H1 (cell line): ENCODE results near the gene TRAIP. TPM values are rescaled to one million over a fixed set of nuclear protein-coding genes. Genes with fewer than 3 reads are reported as not detected.

Experiments
- CTCF ChIA-PET: fragments of 300-600 bp; sonication (Branson Sonifier 250); formaldehyde crosslinking; loops from one replicate; lab custom pipeline; 2021; ENCODE audit not compliant: partially characterized antibody; lab: Charles Lee
- POLR2A ChIA-PET: fragments of 300-600 bp; sonication (Branson Sonifier 250); formaldehyde crosslinking; loops from one replicate; lab custom pipeline; 2021; ENCODE audit warnings: inconsistent platforms; ENCODE audit not compliant: partially characterized antibody; lab: Charles Lee
- DNase-seq, 2 experiments: peaks; one replicate each; pipeline versions ENCODE4 v3.0.0 to v3.0.0-alpha.2; 2010 to 2022; ENCODE audit warnings: low spot score in 2 of 2, low read depth in 1 of 2, mixed read lengths in 1 of 2
- FAIRE-seq: peaks from 2 replicates; lab custom pipeline; 2011; peaks lifted over from hg19 to GRCh38; lab: Jason Lieb, UNC
- H2AFZ ChIP-seq: 2 replicates; pipeline ENCODE4 v1.8.1; 2012; ENCODE audit warnings: low read length, inconsistent platforms
- H2AK5ac ChIP-seq: 2 replicates; pipeline ENCODE4 v1.6.1; 2013; ENCODE audit warnings: low read depth, low read length
- H2BK120ac ChIP-seq: replicated peaks from 2 replicates; pipeline ENCODE3; 2013; ENCODE audit warnings: low read depth, low read length, inconsistent platforms
- H2BK12ac ChIP-seq: 2 replicates; pipeline ENCODE4 v1.6.1; 2013; ENCODE audit warnings: low read depth, low read length
- H2BK15ac ChIP-seq: 2 replicates; pipeline ENCODE4 v1.6.1; 2013; ENCODE audit warnings: low read length
- H2BK20ac ChIP-seq: 2 replicates; pipeline ENCODE4 v1.6.1; 2013; ENCODE audit warnings: low read length
- H2BK5ac ChIP-seq: 2 replicates; pipeline ENCODE4 v1.6.1; 2013; ENCODE audit warnings: low read depth, low read length
- H3K14ac ChIP-seq: 2 replicates; pipeline ENCODE4 v1.6.1; 2013; ENCODE audit warnings: inconsistent platforms; ENCODE audit not compliant: insufficient read length
- H3K18ac ChIP-seq: 2 replicates; pipeline ENCODE4 v1.6.1; 2013; ENCODE audit warnings: low read length; ENCODE audit errors: extremely low read depth
- H3K23ac ChIP-seq: 2 replicates; pipeline ENCODE4 v1.6.1; 2013; ENCODE audit warnings: inconsistent platforms; ENCODE audit not compliant: insufficient read length
- H3K23me2 ChIP-seq: 2 replicates; pipeline ENCODE4 v1.6.1; 2013; ENCODE audit warnings: low read depth, low read length
- H3K27ac ChIP-seq: 2 replicates; pipeline ENCODE4 v1.6.1; 2011; ENCODE audit warnings: low read depth, low read length, inconsistent platforms
- H3K27me3 ChIP-seq, 4 experiments: replicated peaks in 1 of 4; 1 replicate in 1 of 4; 2 replicates in 3 of 4; pipeline versions ENCODE4 v1.6.1 to v1.8.1; 2011 to 2013; ENCODE audit warnings: low read length in 3 of 4, mild to moderate bottlenecking in 3 of 4, inconsistent platforms in 2 of 4, mixed read lengths in 2 of 4, moderate library complexity in 1 of 4; ENCODE audit not compliant: control insufficient read depth in 3 of 4, insufficient read depth in 3 of 4; ENCODE audit errors: extremely low read depth in 1 of 4
- H3K36me3 ChIP-seq, 4 experiments: 2 replicates each; pipeline versions ENCODE4 v1.6.1 to v1.8.1; 2011 to 2013; ENCODE audit warnings: mild to moderate bottlenecking in 4 of 4, low read length in 3 of 4, moderate library complexity in 2 of 4, control low read depth in 1 of 4, inconsistent platforms in 1 of 4; ENCODE audit not compliant: insufficient read depth in 4 of 4, control insufficient read depth in 2 of 4
- H3K4ac ChIP-seq: replicated peaks from 2 replicates; pipeline ENCODE3; 2013; ENCODE audit warnings: low read length, low read depth, mixed read lengths, inconsistent platforms; ENCODE audit not compliant: insufficient read length
- H3K4me1 ChIP-seq, 4 experiments: replicated peaks in 1 of 4; 1 replicate in 1 of 4; 2 replicates in 3 of 4; pipeline versions ENCODE4 v1.6.1 to v1.8.1; 2011 to 2013; ENCODE audit warnings: low read length in 3 of 4, inconsistent platforms in 2 of 4, mixed read lengths in 1 of 4; ENCODE audit not compliant: insufficient read depth in 4 of 4, control insufficient read depth in 3 of 4
- H3K4me2 ChIP-seq, 2 experiments: 2 replicates each; pipeline versions ENCODE4 v1.6.1 to v1.8.1; 2011 to 2013; ENCODE audit warnings: low read depth in 2 of 2, low read length in 2 of 2, control low read depth in 1 of 2, inconsistent platforms in 1 of 2, mild to moderate bottlenecking in 1 of 2; ENCODE audit not compliant: insufficient read depth in 1 of 2
- H3K4me3 ChIP-seq, 4 experiments: fragments of 200-600, 300-600 bp in 1 of 4; sonication (generic), shearing (Covaris generic), sonication (Bioruptor Twin) in 1 of 4; 2 replicates each; pipeline versions ENCODE4 v1.5.1 to v1.8.1; 2011 to 2016; ENCODE audit warnings: low read length in 4 of 4, low read depth in 3 of 4, control low read depth in 2 of 4, inconsistent platforms in 2 of 4, mild to moderate bottlenecking in 2 of 4, mixed read lengths in 1 of 4, moderate library complexity in 1 of 4; ENCODE audit not compliant: insufficient read depth in 2 of 4; ENCODE audit errors: extremely low read depth in 1 of 4
- H3K56ac ChIP-seq: replicated peaks from 2 replicates; pipeline ENCODE3; 2013; ENCODE audit warnings: low read depth, mild to moderate bottlenecking, mixed read lengths, low read length, inconsistent platforms; ENCODE audit not compliant: insufficient read length
- H3K79me1 ChIP-seq: 2 replicates; pipeline ENCODE4 v1.6.1; 2013; ENCODE audit warnings: low read depth, low read length, control low read depth
- H3K79me2 ChIP-seq, 2 experiments: 2 replicates each; pipeline versions ENCODE4 v1.6.1 to v1.8.1; 2012 to 2013; ENCODE audit warnings: low read length in 2 of 2, mild to moderate bottlenecking in 2 of 2, inconsistent platforms in 1 of 2; ENCODE audit not compliant: insufficient read depth in 2 of 2, control insufficient read depth in 1 of 2
- H3K9ac ChIP-seq, 4 experiments: replicated peaks in 1 of 4; 1 replicate in 1 of 4; 2 replicates in 3 of 4; pipeline versions ENCODE4 v1.6.1 to v1.8.1; 2011 to 2013; ENCODE audit warnings: low read depth in 3 of 4, low read length in 3 of 4, control low read depth in 2 of 4, mild to moderate bottlenecking in 2 of 4, moderate library complexity in 2 of 4, inconsistent platforms in 1 of 4; ENCODE audit errors: extremely low read depth in 1 of 4
- H3K9me3 ChIP-seq, 2 experiments: 2 replicates each; pipeline versions ENCODE4 v1.6.1 to v1.8.1; 2012 to 2013; ENCODE audit warnings: mild to moderate bottlenecking in 2 of 2, moderate library complexity in 2 of 2, control low read depth in 1 of 2, inconsistent platforms in 1 of 2, low read depth in 1 of 2, low read length in 1 of 2, mixed read lengths in 1 of 2; ENCODE audit not compliant: insufficient read depth in 2 of 2
- H4K20me1 ChIP-seq, 2 experiments: replicated peaks in 1 of 2; 2 replicates each; pipeline versions ENCODE3 to v1.8.1; 2011 to 2013; ENCODE audit warnings: inconsistent platforms in 2 of 2, low read length in 2 of 2, mild to moderate bottlenecking in 1 of 2; ENCODE audit not compliant: insufficient read depth in 2 of 2, control insufficient read depth in 1 of 2
- H4K5ac ChIP-seq: 2 replicates; pipeline ENCODE4 v1.6.1; 2013; ENCODE audit warnings: low read length, low read depth, mixed read lengths, inconsistent platforms; ENCODE audit not compliant: insufficient read length
- H4K8ac ChIP-seq: 2 replicates; pipeline ENCODE4 v1.8.0; 2013; ENCODE audit warnings: mild to moderate bottlenecking, moderate library complexity, low read length, inconsistent platforms; ENCODE audit not compliant: insufficient read depth; ENCODE audit errors: extremely low read depth
- H4K91ac ChIP-seq: replicated peaks from 2 replicates; pipeline ENCODE3; 2013; ENCODE audit warnings: low read length, mixed read lengths, inconsistent platforms; ENCODE audit not compliant: insufficient read length
- BRCA1 ChIP-seq: IDR thresholded peaks from 2 replicates; pipeline ENCODE4 v1.6.1; 2012; ENCODE audit warnings: low read depth, low read length, improper control_type of control experiment
- CBX5 ChIP-seq: fragments of 300-800, 300-1000 bp; sonication (generic); IDR thresholded peaks from 2 replicates; pipeline ENCODE4 v1.7.1; 2016; ENCODE audit warnings: antibody characterized with exemption, low read length, low read depth
- CHD1 ChIP-seq: IDR thresholded peaks from 2 replicates; pipeline ENCODE4 v1.6.1; 2012; ENCODE audit warnings: low read depth, low read length, improper control_type of control experiment
- EZH2 ChIP-seq: fragments of 200-600 bp; sonication (generic); IDR thresholded peaks from 2 replicates; pipeline ENCODE4 v1.7.1; 2012; ENCODE audit warnings: low read depth, mild to moderate bottlenecking, moderate library complexity, low read length, inconsistent platforms; ENCODE audit not compliant: severe bottlenecking
- GABPA ChIP-seq: IDR thresholded peaks from 2 replicates; pipeline ENCODE4 v1.6.1; 2011; ENCODE audit warnings: mild to moderate bottlenecking, low read length, moderate library complexity, borderline replicate concordance; ENCODE audit not compliant: insufficient read depth
- NANOG ChIP-seq: IDR thresholded peaks from 2 replicates; pipeline ENCODE4 v1.6.1; 2011; ENCODE audit warnings: low read length, low read depth, mild to moderate bottlenecking, inconsistent platforms; ENCODE audit not compliant: insufficient read depth, poor library complexity, severe bottlenecking
- RXRA ChIP-seq: IDR thresholded peaks from 2 replicates; pipeline ENCODE4 v1.6.1; 2011; ENCODE audit warnings: low read depth, mild to moderate bottlenecking, low read length, moderate library complexity; ENCODE audit not compliant: insufficient read depth
- SIRT6 ChIP-seq: IDR thresholded peaks from one replicate; pipeline ENCODE4 v1.7.1; 2012; ENCODE audit warnings: low read length, inconsistent platforms
- TBP ChIP-seq: IDR thresholded peaks from 2 replicates; pipeline ENCODE4 v1.6.1; 2011; ENCODE audit warnings: low read depth, low read length, improper control_type of control experiment
- WGBS, 2 experiments: shearing (Covaris generic) in 1 of 2; methylation state at CpG; one replicate each; pipeline versions ENCODE4 v1.1.6 to v1.1.7; 2013 to 2015; ENCODE audit warnings: low lambda C conversion rate in 2 of 2, mixed read lengths in 2 of 2, inconsistent platforms in 1 of 2, low coverage in 1 of 2, missing lambda C conversion rate in 1 of 2; ENCODE audit not compliant: insufficient replicate concordance in 2 of 2, insufficient coverage in 1 of 2, insufficient read length in 1 of 2; ENCODE audit errors: extremely low coverage in 1 of 2, missing lambda C conversion rate in 1 of 2; 5-methylcytosine and 5-hydroxymethylcytosine counted together
- polyA plus RNA-seq, 7 experiments: library from polyadenylated mRNA; depleted of rRNA in 3 of 7; stranded (reverse) in 5 of 7; unstranded in 2 of 7; fragments of >200 nt in 5 of 7; fragments of 200-250 nt in 2 of 7; gene quantifications; 1 replicate in 5 of 7; 2 replicates in 1 of 7; 4 replicates in 1 of 7; pipeline versions ENCODE4 v1.2.1 to v1.2.3, GENCODE V29; 2011 to 2013; ENCODE audit warnings: missing spikeins in 2 of 7, mixed read lengths in 2 of 7
- total RNA-seq: library from RNA; stranded (reverse); fragmentation: NEBNext Ultra II Directional; extraction: Animal tissue kit (Norgen Biotek cat#: 25700); gene quantifications from 2 replicates; pipeline ENCODE4 v1.2.1, GENCODE V29; 2021
- TF ChIP-seq, protein P1 (sequence below), 3 experiments: IDR thresholded peaks; 1 replicate in 2 of 3; 2 replicates in 1 of 3; pipeline versions ENCODE4 v1.5.1 to v1.6.1; 2011; ENCODE audit warnings: low read length in 3 of 3, mild to moderate bottlenecking in 3 of 3, inconsistent platforms in 2 of 3, low read depth in 1 of 3, moderate library complexity in 1 of 3; ENCODE audit not compliant: insufficient read depth in 1 of 3; ENCODE audit errors: control extremely low read depth in 1 of 3

The TRAIP gene
- total and polyA plus RNA-seq, 2 of the 8 experiments (the other 6 are each of a cell fraction or from before 2014, with no cell fraction given): 27.7 to 28.1 TPM

DNA sequence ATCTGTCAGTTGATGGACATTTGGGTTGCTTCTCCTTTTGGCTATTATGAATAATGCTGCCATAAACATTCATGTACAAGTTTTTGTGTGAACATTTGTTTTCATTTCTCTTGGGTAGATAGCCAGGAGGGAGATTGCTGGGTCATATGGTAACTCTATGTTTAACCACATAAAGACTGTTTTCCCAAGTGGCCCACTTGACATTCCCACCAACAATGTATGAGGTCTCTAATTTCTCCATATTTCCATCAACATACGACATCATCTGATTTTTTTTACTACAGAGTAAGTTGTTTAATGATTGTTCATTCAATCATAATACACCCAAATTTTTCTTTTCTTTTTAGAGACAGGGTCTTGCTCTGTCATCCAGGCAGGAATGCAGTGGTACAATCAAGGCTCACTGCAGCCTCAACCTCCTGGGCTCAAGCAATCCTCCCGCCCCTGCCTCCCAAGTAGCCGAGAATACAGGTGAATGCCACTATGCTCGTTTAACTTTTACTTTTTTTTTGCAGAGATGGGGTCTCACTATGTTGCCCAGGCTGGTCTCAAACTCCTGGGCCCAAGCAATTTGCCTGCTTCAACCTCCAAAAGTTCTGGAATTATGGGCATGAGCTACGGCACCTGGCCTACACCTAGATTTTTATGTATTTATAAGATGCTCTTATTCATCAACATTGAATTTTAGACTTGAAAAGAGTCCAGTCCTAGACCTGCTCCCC lies 76.8 kb downstream of the TRAIP start:
- H3K4me2 ChIP-seq: no peak overlapping the region
- DNase-seq (no peak), FAIRE-seq (no peak)
- no peak overlapping the region for H3K23ac ChIP-seq
- no peak overlapping the region for H3K18ac ChIP-seq
- H4K91ac ChIP-seq: no peak overlapping the region
- H4K5ac ChIP-seq: no peak overlapping the region
- H3K9ac ChIP-seq: no peak overlapping the region
- no peak overlapping the region for H2BK5ac ChIP-seq
- H3K4ac ChIP-seq: no peak overlapping the region
- 91% methylated on average over 5 of the region's 5 CpGs; no CpG with 5 or more reads in 1 of the 2 experiments for WGBS, 2 experiments
- no peak overlapping the region for H2BK15ac ChIP-seq
- H3K56ac ChIP-seq: no peak overlapping the region
- no peaks in the 10 kb centered on the region for H3K27me3 ChIP-seq
- CTCF ChIA-PET: interaction anchor here (0.6 to 1.5 kb wide), 2 partner anchors 16 to 115 kb away, joined by 3 to 4 read pairs; no protein-coding TSS in a partner anchor
- H2AK5ac ChIP-seq: no peak overlapping the region
- peaks cover 6 to 8% of the 10 kb centered on the region in 2 experiments for H4K20me1 ChIP-seq
- H2BK20ac ChIP-seq: no peak overlapping the region
- H3K79me2 ChIP-seq: peaks cover 0 to 79% of the 10 kb centered on the region in 2 experiments; a peak in 3 of 4 replicates
- peaks cover 17% of the 10 kb centered on the region for H3K79me1 ChIP-seq
- no peaks in the 10 kb centered on the region for H3K23me2 ChIP-seq
- no peak overlapping the region for H3K14ac ChIP-seq
- no peak overlapping the region for H3K27ac ChIP-seq
- no peaks in the 10 kb centered on the region for H3K4me1 ChIP-seq
- no peak overlapping the region for H4K8ac ChIP-seq
- H2AFZ ChIP-seq: no peak overlapping the region
- no peak overlapping the region for H2BK12ac ChIP-seq
- peaks cover 0 to 13% (median 3%) of the 10 kb centered on the region in 4 experiments; a peak in 6 of 8 replicates for H3K36me3 ChIP-seq
- H2BK120ac ChIP-seq: no peak overlapping the region
- no peak overlapping the region for H3K4me3 ChIP-seq
- no peaks in the 10 kb centered on the region for H3K9me3 ChIP-seq
- POLR2A ChIA-PET: interaction anchor here (0.6 to 3.3 kb wide), 4 partner anchors 10 to 180 kb away, joined by 3 to 8 read pairs (median 4); no protein-coding TSS in a partner anchor
- TF ChIP-seq TBP (no peak), GABPA (no peak), RXRA (no peak), CHD1 (no peak), SIRT6 (no peak), BRCA1 (no peak), CBX5 (no peak), NANOG (no peak), EZH2 (no peak)
- TF ChIP-seq, protein P1, sequence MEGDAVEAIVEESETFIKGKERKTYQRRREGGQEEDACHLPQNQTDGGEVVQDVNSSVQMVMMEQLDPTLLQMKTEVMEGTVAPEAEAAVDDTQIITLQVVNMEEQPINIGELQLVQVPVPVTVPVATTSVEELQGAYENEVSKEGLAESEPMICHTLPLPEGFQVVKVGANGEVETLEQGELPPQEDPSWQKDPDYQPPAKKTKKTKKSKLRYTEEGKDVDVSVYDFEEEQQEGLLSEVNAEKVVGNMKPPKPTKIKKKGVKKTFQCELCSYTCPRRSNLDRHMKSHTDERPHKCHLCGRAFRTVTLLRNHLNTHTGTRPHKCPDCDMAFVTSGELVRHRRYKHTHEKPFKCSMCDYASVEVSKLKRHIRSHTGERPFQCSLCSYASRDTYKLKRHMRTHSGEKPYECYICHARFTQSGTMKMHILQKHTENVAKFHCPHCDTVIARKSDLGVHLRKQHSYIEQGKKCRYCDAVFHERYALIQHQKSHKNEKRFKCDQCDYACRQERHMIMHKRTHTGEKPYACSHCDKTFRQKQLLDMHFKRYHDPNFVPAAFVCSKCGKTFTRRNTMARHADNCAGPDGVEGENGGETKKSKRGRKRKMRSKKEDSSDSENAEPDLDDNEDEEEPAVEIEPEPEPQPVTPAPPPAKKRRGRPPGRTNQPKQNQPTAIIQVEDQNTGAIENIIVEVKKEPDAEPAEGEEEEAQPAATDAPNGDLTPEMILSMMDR (IDR thresholded peaks at IDR 0.05; ENCODE audit: control extremely low read depth in 1 of 3, insufficient read depth in 1 of 3, low read depth in 1 of 3, low read length in 3 of 3): no peak
